Glutamatergic neuron (in vitro differentiated cells): ENCODE measurements around the gene CELA2A. TPM values are rescaled to one million over a fixed set of nuclear protein-coding genes. Genes with fewer than 3 reads are reported as not detected.

Source experiments
- DNase-seq: peaks from one replicate; pipeline ENCODE4 v3.0.0; 2022
- H3K27ac Mint-ChIP-seq: one replicate; pipeline ENCODE4 v1.8.0; 2020; ENCODE audit warnings: mild to moderate bottlenecking, mixed read lengths, inconsistent platforms; ENCODE audit not compliant: unreplicated experiment
- H3K27me3 Mint-ChIP-seq: one replicate; pipeline ENCODE4 v1.8.0; 2020; ENCODE audit warnings: mild to moderate bottlenecking, moderate library complexity, mixed read lengths, inconsistent platforms; ENCODE audit not compliant: unreplicated experiment
- H3K36me3 Mint-ChIP-seq: one replicate; pipeline ENCODE4 v1.8.0; 2020; ENCODE audit warnings: mild to moderate bottlenecking, mixed read lengths, inconsistent platforms; ENCODE audit not compliant: unreplicated experiment
- H3K4me1 Mint-ChIP-seq: one replicate; pipeline ENCODE4 v1.8.0; 2020; ENCODE audit warnings: mild to moderate bottlenecking, low read depth, mixed read lengths, inconsistent platforms; ENCODE audit not compliant: unreplicated experiment
- H3K4me3 Mint-ChIP-seq: one replicate; pipeline ENCODE4 v1.8.0; 2020; ENCODE audit warnings: mild to moderate bottlenecking, mixed read lengths, inconsistent platforms; ENCODE audit not compliant: unreplicated experiment
- H3K9me3 Mint-ChIP-seq: one replicate; pipeline ENCODE4 v1.8.0; 2020; ENCODE audit warnings: mild to moderate bottlenecking, moderate library complexity, mixed read lengths, inconsistent platforms; ENCODE audit not compliant: unreplicated experiment
- CTCF ChIP-seq: fragments of 200-600 bp; sonication (generic); IDR thresholded peaks from one replicate; pipeline ENCODE4 v1.5.0; 2021; ENCODE audit not compliant: partially characterized antibody, unreplicated experiment
- total RNA-seq: library from RNA; stranded (reverse); fragmentation: NEBNext Ultra II Directional; extraction: Animal tissue kit (Norgen Biotek cat#: 25700); gene quantifications from one replicate; pipeline ENCODE4 v1.2.1, GENCODE V29; 2021; ENCODE audit not compliant: unreplicated experiment

CELA2A gene
- total RNA-seq, 1 donor from 2014 or later: not detected

- no peak for TF ChIP-seq CTCF
- peaks cover 8% of the 10 kb centered on the region for H3K4me1 Mint-ChIP-seq
- peak overlapping the region; percentile 80 for H3K4me3 Mint-ChIP-seq
- peaks cover 18% of the 10 kb centered on the region for H3K27me3 Mint-ChIP-seq
- peaks cover 7% of the 10 kb centered on the region for H3K9me3 Mint-ChIP-seq
- DNase-seq: no peak
- no peak overlapping the region for H3K27ac Mint-ChIP-seq
- H3K36me3 Mint-ChIP-seq: no peaks in the 10 kb centered on the region
These were observed 46.2 kb upstream of the CELA2A start for GRCh38 chr1:15410223-15410883.

GRCh38 chr1:15410884-15411245 is 45.7 kb upstream of the CELA2A start:
- no peak overlapping the region for H3K27ac Mint-ChIP-seq
- DNase-seq: no peak
- no peak for TF ChIP-seq CTCF
- H3K4me1 Mint-ChIP-seq: peaks cover 8% of the 10 kb centered on the region
- peaks cover 7% of the 10 kb centered on the region for H3K9me3 Mint-ChIP-seq
- peak overlapping the region; percentile 80 for H3K4me3 Mint-ChIP-seq
- no peaks in the 10 kb centered on the region for H3K36me3 Mint-ChIP-seq
- peaks cover 18% of the 10 kb centered on the region for H3K27me3 Mint-ChIP-seq

- H3K9me3 Mint-ChIP-seq: peaks cover 6% of the 10 kb centered on the region
These were observed 44.9 kb upstream of the CELA2A start for GRCh38 chr1:15411593-15412137.

GRCh38 chr1:15412175-15412800 is 44.2 kb upstream of the CELA2A start:
- peaks cover 17% of the 10 kb centered on the region for H3K27me3 Mint-ChIP-seq
- no peak overlapping the region for H3K27ac Mint-ChIP-seq
- peaks cover 2% of the 10 kb centered on the region for H3K9me3 Mint-ChIP-seq
- H3K4me3 Mint-ChIP-seq: no peak overlapping the region
- TF ChIP-seq CTCF: no peak
- H3K4me1 Mint-ChIP-seq: peaks cover 8% of the 10 kb centered on the region
- no peaks in the 10 kb centered on the region for H3K36me3 Mint-ChIP-seq
- DNase-seq: no peak

More at GRCh38 chr1:15411593-15412137, 44.9 kb upstream of the CELA2A start:
- no peak overlapping the region for H3K27ac Mint-ChIP-seq
- H3K27me3 Mint-ChIP-seq: peaks cover 20% of the 10 kb centered on the region
- no peak overlapping the region for H3K4me3 Mint-ChIP-seq
- no peak for DNase-seq
- H3K36me3 Mint-ChIP-seq: no peaks in the 10 kb centered on the region
- TF ChIP-seq CTCF: no peak
- H3K4me1 Mint-ChIP-seq: peaks cover 8% of the 10 kb centered on the region

GRCh38 chr1:15412843-15413242 is 43.7 kb upstream of the CELA2A start:
- Mint-ChIP-seq H3K4me3 (no peak overlapping the region), H3K36me3 (no peaks in the 10 kb centered on the region)

More at GRCh38 chr1:15412843-15413242, 43.7 kb upstream of the CELA2A start:
- Mint-ChIP-seq H3K27me3 (peaks cover 17% of the 10 kb centered on the region), H3K27ac (no peak overlapping the region), H3K9me3 (peaks cover 2% of the 10 kb centered on the region), H3K4me1 (peaks cover 8% of the 10 kb centered on the region)
- no peak for TF ChIP-seq CTCF
- DNase-seq: no peak
